Measurements from ENCODE around the gene ZAP70.
A peak's percentile ranks its signal among the peaks of the same experiment; 100 is the strongest.
"Not testable (repeated sequence)": the region's sequence is repeated elsewhere in the genome, so short reads cannot be mapped to it uniquely, and the experiment has no call there.

ZAP70 gene

GRCh38 chr2:97713296-97714083, at the start of gene ZAP70:
Gene ZAP70, plus strand, starts transcription at chr2:97713576. Its CDS starts 10,461 bp downstream, at chr2:97724037.
- DNase-seq (peak; percentile 61), ATAC-seq (peak; percentile 47)
- H3K9me3 Mint-ChIP-seq = no peaks in the 10 kb centered on the region
- H3K4me1 Mint-ChIP-seq = peaks cover 78% of the 10 kb centered on the region
- H3K36me3 Mint-ChIP-seq (ENCODE audit: low read depth) = peaks cover 41% of the 10 kb centered on the region
- H3K4me3 Mint-ChIP-seq = peak within 1 kb of the TSS; percentile 97
- H3K27ac Mint-ChIP-seq = peak within 1 kb of the TSS; percentile 100
- peaks cover 2% of the 10 kb centered on the region for H3K27me3 Mint-ChIP-seq

DNA sequence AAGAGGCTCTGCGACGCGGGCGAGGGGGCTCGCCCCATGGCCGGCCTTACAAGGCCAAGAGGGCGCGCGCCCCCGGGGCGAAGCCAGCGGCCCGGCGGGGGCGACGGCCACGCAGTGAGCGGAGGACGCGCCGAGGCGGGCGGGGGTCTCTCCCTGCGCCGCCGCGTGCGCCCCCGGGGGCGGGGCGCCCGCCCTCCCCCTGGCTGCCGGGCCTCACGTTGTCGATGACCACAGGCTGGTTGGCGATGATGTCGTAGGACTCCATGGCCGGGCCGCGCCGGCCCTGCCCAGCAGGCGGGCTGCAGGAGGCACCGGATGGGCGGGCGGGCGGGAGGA, 49.8 kb upstream of the ZAP70 start:
- DNase-seq (no peak), ATAC-seq (no peak)
- Mint-ChIP-seq H3K27me3 (no peaks in the 10 kb centered on the region), H3K4me3 (peak overlapping the region; percentile 94), H3K4me1 (peaks cover 39% of the 10 kb centered on the region), H3K27ac (peak overlapping the region; percentile 98), H3K9me3 (no peaks in the 10 kb centered on the region), H3K36me3 (ENCODE audit: low read depth) (peaks cover 20% of the 10 kb centered on the region)

DNA sequence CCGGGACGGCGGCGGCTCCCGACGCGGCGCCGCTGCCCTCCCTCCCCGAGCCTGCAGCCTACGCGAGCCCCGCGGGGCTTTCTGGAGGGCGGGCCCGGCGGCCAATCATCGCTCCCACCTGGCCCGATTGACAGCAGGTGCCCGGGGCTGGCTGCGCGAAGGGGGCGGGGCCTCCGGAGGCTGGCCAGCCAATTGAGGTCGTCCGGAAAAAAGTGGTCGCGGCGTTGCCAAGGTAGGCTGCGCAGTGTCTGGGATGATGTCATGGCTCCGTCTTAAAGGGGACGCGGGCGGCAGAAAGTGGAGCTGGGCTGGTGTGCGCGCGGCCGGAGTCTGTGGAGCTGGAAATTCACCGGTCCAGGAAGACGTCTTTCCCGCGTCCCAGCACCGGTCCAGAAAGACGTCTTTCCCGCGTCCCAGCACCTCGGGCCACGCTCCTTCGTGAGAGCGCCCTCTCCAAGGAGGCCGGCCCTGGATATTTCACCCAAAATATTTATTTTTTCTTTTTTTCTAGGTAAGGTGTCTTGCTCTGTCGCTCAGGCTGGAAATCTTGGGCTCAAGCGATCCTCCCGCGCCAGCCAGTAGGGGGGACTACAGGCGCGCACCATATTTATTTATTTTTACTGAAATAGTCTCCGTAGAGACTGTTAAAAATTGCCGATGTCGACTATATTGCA, 49.3 kb upstream of the ZAP70 start, which contains the start of gene ACTR1B:
Gene ACTR1B, minus strand, starts transcription at position 83 of the 674 bp plus-strand sequence. CDS start 154 bp downstream, outside the sequence.
- Mint-ChIP-seq H3K27me3 (no peaks in the 10 kb centered on the region), H3K36me3 (ENCODE audit: low read depth) (peaks cover 18% of the 10 kb centered on the region), H3K4me3 (peak within 1 kb of the TSS; percentile 94), H3K9me3 (no peaks in the 10 kb centered on the region), H3K4me1 (peaks cover 39% of the 10 kb centered on the region), H3K27ac (peak within 1 kb of the TSS; percentile 98)
- DNase-seq (peak; percentile 98), ATAC-seq (peak; percentile 67)

- Mint-ChIP-seq H3K4me3 (peak overlapping the region; percentile 88), H3K27me3 (no peaks in the 10 kb centered on the region), H3K36me3 (ENCODE audit: low read depth) (peaks cover 18% of the 10 kb centered on the region), H3K9me3 (no peaks in the 10 kb centered on the region), H3K27ac (peak overlapping the region; percentile 96), H3K4me1 (peaks cover 39% of the 10 kb centered on the region)
- DNase-seq (peak; percentile 34), ATAC-seq (no peak)
Observed at GRCh38 chr2:97664636-97664970, 48.8 kb upstream of the ZAP70 start.

DNA sequence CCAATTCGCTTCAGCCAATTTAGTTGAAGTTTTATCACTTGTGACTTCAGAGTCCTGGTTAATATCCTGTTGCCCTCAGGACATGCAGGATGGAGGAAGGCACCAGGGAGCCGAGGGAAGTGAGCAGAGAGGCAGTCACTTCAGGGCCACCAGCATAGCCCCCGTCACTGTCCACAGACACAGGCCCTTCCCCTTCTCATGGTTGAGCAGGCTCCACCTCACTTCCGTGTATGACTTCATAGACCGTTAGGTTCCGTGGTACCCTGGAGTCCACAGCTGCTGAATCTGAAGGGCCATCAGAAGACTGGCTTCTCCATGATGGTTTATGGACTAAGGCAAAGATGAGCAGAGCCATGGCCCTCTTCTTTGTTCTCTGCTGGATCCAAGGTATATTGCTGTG, 43.9 kb upstream of the ZAP70 start, which contains the start of gene C2orf92:
Gene C2orf92, plus strand, starts transcription at position 266 of the 400 bp plus-strand sequence. Its CDS starts 76 bp downstream, at position 342.
- Mint-ChIP-seq H3K9me3 (no peaks in the 10 kb centered on the region), H3K27me3 (no peaks in the 10 kb centered on the region), H3K4me3 (no peak within 1 kb of the TSS), H3K36me3 (ENCODE audit: low read depth) (peaks cover 10% of the 10 kb centered on the region), H3K4me1 (peaks cover 31% of the 10 kb centered on the region), H3K27ac (no peak within 1 kb of the TSS)
- no peak for DNase-seq
- no peak for ATAC-seq

- H3K4me3 Mint-ChIP-seq = no peak overlapping the region
- H3K36me3 Mint-ChIP-seq (ENCODE audit: low read depth) = peaks cover 10% of the 10 kb centered on the region
- H3K4me1 Mint-ChIP-seq = peaks cover 33% of the 10 kb centered on the region
- H3K9me3 Mint-ChIP-seq = no peaks in the 10 kb centered on the region
- no peak overlapping the region for H3K27ac Mint-ChIP-seq
- no peak for DNase-seq
- no peak for ATAC-seq
- H3K27me3 Mint-ChIP-seq = no peaks in the 10 kb centered on the region
Observed at GRCh38 chr2:97670471-97670870, 42.9 kb upstream of the ZAP70 start.

GRCh38 chr2:97671526-97671925, 41.9 kb upstream of the ZAP70 start:
- no peak overlapping the region for H3K4me3 Mint-ChIP-seq
- peaks cover 10% of the 10 kb centered on the region for H3K36me3 Mint-ChIP-seq (ENCODE audit: low read depth)
- DNase-seq (no peak), ATAC-seq (no peak)
- H3K9me3 Mint-ChIP-seq = no peaks in the 10 kb centered on the region
- no peaks in the 10 kb centered on the region for H3K27me3 Mint-ChIP-seq
- H3K4me1 Mint-ChIP-seq = peaks cover 40% of the 10 kb centered on the region
- H3K27ac Mint-ChIP-seq = peak overlapping the region; percentile 40

GRCh38 chr2:97672606-97673140, 40.7 kb upstream of the ZAP70 start:
- not testable (repeated sequence) for DNase-seq, ATAC-seq, H3K27me3 Mint-ChIP-seq, H3K9me3 Mint-ChIP-seq
- Mint-ChIP-seq H3K27ac (peak overlapping the region; percentile 97), H3K4me3 (peak overlapping the region; percentile 69), H3K4me1 (peaks cover 45% of the 10 kb centered on the region), H3K36me3 (ENCODE audit: low read depth) (peaks cover 11% of the 10 kb centered on the region)

- peaks cover 10% of the 10 kb centered on the region for H3K36me3 Mint-ChIP-seq (ENCODE audit: low read depth)
- H3K4me1 Mint-ChIP-seq = peaks cover 48% of the 10 kb centered on the region
- peak; percentile 89 for ATAC-seq
- DNase-seq = peak; percentile 63
- H3K27me3 Mint-ChIP-seq = no peaks in the 10 kb centered on the region
- H3K4me3 Mint-ChIP-seq = peak overlapping the region; percentile 69
- H3K27ac Mint-ChIP-seq = peak overlapping the region; percentile 97
- no peaks in the 10 kb centered on the region for H3K9me3 Mint-ChIP-seq
Observed at GRCh38 chr2:97673182-97673914, 40.0 kb upstream of the ZAP70 start.

- DNase-seq (peak; percentile 68), ATAC-seq (peak; percentile 76)
- Mint-ChIP-seq H3K36me3 (ENCODE audit: low read depth) (peaks cover 10% of the 10 kb centered on the region), H3K4me1 (peaks cover 48% of the 10 kb centered on the region), H3K27me3 (no peaks in the 10 kb centered on the region), H3K4me3 (peak overlapping the region; percentile 69), H3K27ac (peak overlapping the region; percentile 97), H3K9me3 (no peaks in the 10 kb centered on the region)
Observed at GRCh38 chr2:97673915-97674283, 39.5 kb upstream of the ZAP70 start.

DNA sequence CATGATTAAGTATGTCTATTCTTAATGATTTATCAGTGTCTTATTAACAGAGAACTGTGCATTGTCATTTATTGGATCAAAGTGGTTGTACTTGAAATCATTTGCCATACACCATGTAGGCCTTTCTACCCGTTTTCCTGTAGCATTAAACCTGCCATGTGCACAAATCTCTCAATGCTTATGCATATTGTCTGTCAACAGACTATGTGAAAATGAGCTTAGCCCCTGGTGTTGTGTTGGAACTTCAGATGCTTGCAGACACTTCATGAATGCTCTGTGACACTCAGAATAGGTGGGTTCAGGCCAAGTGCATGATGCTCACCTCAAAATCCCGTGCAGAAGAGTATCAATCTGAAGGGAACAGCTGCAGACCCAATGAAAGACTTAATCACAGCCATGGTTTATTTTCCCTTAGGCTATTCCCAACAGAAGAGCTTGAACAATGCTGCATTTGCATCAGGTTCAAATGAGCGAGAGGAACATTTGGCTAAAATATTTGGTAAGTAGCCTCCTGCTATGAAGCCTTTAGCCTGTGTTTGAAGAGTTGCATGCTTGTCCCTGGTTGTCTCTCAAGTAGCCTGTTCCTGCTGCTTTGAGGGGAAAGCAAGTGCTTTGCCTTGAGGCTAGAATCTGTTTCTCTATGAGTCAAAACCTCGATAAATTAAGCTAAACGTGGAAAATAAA, 37.8 kb upstream of the ZAP70 start:
- H3K36me3 Mint-ChIP-seq (ENCODE audit: low read depth) = peaks cover 10% of the 10 kb centered on the region
- H3K4me1 Mint-ChIP-seq = peaks cover 48% of the 10 kb centered on the region
- DNase-seq = no peak
- H3K9me3 Mint-ChIP-seq = no peaks in the 10 kb centered on the region
- no peak overlapping the region for H3K4me3 Mint-ChIP-seq
- H3K27ac Mint-ChIP-seq = peak overlapping the region; percentile 56
- no peak for ATAC-seq
- H3K27me3 Mint-ChIP-seq = no peaks in the 10 kb centered on the region

DNA sequence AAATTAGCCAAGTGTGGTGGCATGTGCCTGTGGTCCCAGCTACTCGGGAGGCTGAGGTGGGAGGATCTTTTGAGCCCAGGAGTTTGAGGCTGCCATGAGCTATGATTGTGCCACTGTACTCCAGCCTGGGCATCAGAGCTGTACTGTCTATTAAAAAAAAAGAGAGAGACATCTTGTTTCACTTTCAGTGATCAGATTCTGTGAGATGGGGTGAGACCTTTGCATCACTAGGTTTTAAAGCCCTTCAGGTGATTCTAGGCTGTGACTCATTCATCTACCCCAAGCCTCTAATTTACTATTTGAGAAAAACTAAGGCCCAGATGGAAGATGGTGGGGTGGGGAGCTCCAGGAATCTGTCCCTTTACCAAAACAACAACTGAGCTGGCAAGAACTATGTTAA, 36.8 kb upstream of the ZAP70 start:
- no peaks in the 10 kb centered on the region for H3K9me3 Mint-ChIP-seq
- ATAC-seq (peak; percentile 41), DNase-seq (no peak)
- H3K4me3 Mint-ChIP-seq = no peak overlapping the region
- H3K36me3 Mint-ChIP-seq (ENCODE audit: low read depth) = peaks cover 8% of the 10 kb centered on the region
- H3K27me3 Mint-ChIP-seq = no peaks in the 10 kb centered on the region
- H3K4me1 Mint-ChIP-seq = peaks cover 48% of the 10 kb centered on the region
- H3K27ac Mint-ChIP-seq = no peak overlapping the region

- H3K27me3 Mint-ChIP-seq = no peaks in the 10 kb centered on the region
Observed at GRCh38 chr2:97677480-97677879, 35.9 kb upstream of the ZAP70 start.

DNA sequence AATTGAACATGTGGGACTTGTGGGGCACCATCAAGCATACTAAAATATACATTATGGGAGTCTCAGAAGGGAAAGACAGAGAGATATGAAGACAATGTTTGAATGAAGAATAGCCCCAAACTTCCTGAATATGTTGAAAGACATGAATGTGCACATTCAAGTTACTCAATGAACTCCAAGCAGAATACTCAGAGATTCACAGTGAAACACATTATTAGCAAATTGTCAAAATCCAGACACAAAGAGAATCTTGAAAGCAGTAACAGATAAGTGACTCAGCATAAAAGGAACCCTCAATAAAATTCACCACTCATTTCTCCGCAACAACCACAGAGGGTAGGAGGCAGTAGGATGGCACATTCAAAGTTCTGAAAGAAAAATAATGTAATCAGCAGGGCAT, 35.1 kb upstream of the ZAP70 start:
- Mint-ChIP-seq H3K27me3 (no peaks in the 10 kb centered on the region), H3K27ac (no peak overlapping the region), H3K4me1 (peaks cover 37% of the 10 kb centered on the region), H3K4me3 (no peak overlapping the region), H3K36me3 (ENCODE audit: low read depth) (peaks cover 8% of the 10 kb centered on the region), H3K9me3 (no peaks in the 10 kb centered on the region)
- ATAC-seq = no peak
- DNase-seq = no peak

More at GRCh38 chr2:97677480-97677879, 35.9 kb upstream of the ZAP70 start:
- Mint-ChIP-seq H3K4me1 (peaks cover 46% of the 10 kb centered on the region), H3K4me3 (no peak overlapping the region), H3K36me3 (ENCODE audit: low read depth) (peaks cover 8% of the 10 kb centered on the region), H3K9me3 (no peaks in the 10 kb centered on the region), H3K27ac (no peak overlapping the region)
- no peak for ATAC-seq
- no peak for DNase-seq
